ENCODE results near the gene HNF4A.
"Not testable (repeated sequence)": the region's sequence is repeated elsewhere in the genome, so short reads cannot be mapped to it uniquely, and the experiment has no call there.

HNF4A gene

DNA sequence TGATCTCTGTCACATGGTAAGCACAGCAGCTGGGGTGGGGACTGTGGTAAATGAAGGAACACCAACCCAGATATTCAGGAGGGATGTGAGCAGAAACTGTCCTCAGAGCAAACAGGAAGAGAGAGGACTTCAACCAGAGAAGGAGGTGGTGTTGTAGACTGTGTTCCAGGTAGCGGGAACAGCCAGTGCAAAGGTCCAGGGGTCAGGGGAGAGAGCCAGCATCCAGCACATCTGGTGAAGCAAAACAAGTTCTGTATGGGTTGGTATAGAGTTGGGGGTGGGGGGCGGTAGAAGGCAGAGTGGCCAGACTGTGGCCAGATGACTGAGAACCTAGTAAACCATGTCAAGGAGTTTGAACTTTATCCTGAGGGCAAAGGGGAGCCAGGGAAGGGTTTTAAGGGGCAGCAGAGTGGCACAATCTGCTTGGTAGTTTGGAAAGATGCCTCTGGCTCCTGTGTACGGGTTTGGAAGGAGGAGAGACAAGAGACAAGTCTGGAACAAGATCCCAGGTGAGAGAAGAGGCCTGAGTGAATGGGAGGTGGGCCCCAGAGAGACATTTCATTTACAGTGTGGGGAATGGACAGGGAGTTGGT lies 92.4 kb downstream of the HNF4A start:
- DNase-seq, result no peak

DNA sequence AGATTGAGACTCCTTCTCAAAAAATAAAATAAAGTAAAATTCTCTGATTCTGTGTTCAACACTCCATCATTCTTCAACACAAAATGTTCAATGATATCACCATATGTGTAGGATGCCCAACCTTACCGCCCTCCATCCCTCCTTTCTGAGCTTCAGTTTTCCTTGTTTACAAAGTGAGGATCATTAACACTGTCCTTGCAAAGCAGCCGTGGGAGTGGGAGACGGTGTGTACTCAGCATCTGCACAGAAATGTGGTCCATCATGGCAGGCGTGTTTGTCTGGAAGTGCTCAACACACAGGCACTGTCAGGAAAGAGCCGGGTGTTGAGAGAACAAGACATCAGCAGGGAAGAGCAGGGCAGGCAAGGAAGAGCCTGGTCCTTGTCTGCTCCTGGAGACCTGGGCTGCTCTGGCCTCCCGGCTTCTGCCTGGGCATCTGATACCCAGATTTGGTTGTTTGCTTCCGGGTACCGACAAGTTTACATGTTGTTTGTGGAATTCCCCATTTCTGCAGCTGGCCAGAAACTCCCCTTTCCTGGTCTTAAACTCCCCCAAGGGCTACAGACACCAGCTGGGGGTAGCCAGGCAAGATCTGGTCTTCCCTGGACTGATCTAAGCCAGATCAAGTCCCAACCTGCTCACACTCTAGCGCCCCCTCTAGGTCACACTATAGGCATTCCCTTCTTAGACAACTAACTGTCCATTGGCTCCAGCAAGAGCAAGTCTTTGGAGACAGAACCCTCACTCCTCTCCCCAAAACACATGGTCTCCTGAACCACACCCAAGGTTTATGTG lies 93.5 kb downstream of the HNF4A start:
- DNase-seq, result no peak

DNA sequence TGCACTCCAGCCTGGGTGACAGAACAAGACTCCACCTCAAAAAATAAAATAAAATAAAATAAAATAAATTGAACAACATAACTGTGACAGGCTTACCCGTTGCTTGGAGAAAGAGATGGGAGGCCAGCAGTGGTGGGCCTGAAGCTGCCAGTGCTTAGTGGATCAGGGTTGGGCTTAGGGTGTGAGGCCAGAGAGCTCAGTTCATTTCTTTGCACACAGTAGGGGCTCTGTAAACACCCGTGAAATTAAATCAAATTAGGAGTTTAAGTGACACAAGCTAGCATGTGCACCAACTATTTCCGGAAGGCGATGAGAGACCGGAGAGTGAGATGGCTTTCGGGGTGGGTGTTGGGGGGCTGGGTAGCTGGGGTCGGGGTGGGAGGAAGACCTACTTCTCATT lies 94.4 kb downstream of the HNF4A start:
- no peak for DNase-seq

DNA sequence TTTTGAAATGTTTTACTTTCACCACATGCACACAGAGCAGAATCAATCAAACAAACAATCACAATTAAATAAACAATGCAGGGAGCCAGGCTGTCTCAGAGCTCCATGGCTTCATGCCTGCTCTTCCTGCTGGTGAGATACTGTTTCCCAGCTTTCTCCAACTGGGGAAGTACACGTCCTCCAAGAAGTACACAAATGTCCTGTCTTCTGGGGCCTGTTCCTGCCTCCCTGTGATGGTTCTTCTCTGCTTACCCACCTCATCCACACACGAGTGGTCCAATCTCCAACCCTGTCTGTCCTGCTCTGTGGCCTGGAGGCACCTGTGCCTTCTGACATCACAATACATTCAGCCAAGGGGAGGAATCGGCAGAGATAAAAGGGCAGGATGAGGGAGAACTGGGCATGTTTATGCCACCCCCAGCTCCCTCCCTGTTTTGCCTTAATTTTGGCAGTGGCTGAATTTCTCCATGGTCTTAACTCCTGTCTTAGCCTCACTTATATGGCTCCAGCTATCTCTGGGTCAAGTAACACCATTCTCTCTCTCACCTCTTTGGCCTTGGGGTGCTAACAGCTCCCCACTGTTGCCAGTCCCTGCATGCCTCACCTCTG lies 94.9 kb downstream of the HNF4A start:
- no peak for DNase-seq

DNA sequence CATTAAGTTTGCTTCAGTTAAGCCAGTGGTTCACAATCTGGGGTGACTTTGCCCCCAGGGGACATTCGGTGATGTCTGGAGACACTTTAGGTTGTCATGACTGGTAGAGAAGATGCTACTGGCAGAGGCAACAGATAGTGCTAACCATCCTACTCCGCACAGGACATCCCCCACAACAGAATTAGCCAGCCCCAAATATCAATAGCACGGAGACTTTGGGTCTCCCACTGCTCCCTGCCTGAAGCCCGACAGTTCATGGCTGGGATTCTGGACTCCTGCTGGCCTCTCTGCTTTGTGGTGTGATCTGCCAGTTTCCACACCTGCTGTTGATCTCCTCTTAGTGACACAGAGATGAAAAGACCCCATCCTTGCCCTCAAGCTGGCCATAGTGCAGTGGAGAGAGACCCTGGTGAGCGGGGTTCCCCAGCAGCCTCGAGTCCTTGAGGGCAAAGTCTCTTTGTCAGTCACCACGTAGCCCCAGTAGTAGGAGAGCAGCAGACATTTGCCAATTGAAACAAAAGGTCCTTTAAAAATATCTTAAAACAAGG lies 95.5 kb downstream of the HNF4A start:
- DNase-seq, result no peak

DNA sequence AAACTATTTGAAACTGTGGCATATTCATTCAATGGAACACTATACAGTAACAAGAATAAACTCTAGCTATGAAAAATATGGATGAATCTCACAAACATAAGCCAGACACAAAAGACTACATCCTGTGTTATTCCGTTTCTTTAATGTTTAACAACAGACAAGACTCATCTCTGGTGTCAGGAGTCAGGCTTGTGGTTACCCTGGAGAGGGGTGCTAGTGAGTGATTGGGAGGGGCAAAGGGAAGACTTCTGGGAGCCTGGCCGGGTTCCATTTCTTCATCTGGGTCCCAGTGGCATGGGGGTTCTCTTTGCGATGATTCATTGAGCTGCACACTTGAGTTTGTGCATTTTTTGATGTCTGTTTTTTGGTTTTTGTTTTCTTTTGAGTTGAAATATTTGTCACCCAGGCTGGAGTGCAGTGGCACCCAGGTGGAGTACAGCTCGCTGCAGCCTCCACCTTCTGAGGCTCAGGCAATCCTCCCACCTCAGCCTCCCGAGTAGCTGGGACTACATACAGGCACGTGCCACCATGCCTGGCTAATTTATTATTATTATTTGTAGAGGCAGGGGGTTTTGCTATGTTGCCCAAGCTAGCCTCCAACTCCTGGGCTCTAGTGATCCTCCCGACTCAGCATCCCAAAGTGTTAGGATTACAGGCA lies 98.9 kb downstream of the HNF4A start:
- DNase-seq, result no peak

DNA sequence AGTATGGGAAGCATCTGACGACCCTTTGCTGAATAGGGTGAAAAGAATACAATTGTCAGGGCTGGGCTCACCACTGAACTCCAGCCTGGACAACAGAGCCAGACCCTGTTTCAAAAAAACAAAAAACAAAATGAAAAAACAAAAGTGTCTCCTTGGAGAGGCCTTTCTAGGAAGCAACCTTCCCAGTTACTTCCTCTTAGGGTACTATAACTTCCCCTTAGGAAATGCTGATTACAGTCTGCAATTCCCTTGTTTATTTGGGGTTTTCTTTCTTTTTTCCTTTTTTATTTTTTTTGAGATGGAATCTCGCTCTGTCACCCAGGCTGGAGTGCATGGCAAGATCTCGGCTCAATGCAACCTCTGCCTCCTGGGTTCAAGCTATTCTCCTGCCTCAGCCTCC lies 99.6 kb downstream of the HNF4A start:
- DNase-seq, result no peak

DNA sequence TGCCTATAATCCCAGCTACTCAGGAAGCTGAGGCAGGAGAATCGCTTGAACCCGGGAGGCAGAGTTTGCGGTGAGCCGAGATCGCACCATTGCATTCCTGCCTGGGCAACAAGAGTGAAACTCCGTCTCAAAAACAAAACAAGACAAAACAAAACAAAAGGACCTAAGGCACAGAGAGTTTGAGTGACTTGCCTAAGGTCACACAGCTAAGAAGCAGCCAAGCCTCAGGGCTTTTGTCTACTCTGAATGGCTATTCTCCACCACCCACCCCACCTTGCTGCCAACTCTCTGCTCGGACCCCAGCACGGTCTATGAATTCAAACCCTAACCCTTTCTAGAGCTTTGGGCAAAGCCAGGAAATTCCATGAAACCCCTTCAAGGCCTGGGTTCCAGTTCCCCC lies 101.1 kb downstream of the HNF4A start:
- DNase-seq, result no peak

DNA sequence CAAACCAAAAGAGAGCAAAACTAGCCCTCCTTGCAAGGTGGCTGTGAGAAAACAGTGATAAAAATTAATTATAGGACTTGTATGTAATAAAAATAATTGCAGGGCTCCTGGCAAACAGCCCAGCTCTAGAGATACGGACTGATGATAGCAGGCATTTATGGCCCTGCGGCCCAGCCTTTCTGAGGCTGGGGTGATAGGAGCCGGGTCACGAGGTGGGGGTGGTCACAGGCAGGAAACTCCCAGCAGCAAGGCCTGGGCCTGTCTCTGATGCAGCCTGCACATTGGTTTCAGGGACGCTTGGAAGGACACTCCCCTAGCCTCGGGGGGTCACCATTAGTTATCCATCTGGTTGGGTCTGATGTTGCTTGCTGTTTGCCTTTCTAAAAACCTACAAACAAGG lies 101.5 kb downstream of the HNF4A start:
- DNase-seq, result no peak

DNA sequence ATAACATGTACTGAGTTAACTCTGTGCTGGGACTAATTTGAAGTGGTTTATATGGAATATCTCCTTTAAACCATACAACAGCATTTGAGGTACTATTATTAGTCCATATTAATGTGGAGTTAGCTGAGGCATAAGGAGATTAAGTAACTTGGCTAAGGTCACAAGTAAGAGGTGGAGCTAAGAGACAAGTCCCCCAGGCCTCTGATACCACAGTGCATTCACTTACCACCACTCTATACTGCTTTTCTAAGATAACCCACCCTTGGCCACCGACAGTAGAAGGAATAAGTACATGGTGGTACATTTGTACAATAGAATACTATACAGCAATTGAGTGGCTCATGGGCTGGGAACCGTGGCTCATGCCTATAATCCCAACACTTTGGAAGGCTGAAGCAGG lies 103.8 kb downstream of the HNF4A start:
- DNase-seq, result no peak

DNA sequence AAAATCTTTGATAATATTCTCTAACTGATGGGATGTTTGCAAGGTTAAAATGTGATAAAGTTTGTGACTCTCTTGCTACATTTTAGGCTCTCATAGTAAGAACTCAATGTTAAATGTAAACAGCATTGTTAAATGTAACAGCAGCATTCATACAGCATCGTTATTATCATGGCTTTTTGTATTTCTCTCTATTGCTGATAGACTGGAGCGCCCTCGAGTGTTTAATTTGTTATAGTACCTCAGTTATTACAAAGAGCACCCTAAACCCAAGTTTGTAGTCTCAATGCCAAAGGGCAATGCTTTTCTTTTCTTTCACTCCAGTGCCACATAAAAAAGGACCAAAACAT lies 105.3 kb downstream of the HNF4A start:
- DNase-seq, result no peak

DNA sequence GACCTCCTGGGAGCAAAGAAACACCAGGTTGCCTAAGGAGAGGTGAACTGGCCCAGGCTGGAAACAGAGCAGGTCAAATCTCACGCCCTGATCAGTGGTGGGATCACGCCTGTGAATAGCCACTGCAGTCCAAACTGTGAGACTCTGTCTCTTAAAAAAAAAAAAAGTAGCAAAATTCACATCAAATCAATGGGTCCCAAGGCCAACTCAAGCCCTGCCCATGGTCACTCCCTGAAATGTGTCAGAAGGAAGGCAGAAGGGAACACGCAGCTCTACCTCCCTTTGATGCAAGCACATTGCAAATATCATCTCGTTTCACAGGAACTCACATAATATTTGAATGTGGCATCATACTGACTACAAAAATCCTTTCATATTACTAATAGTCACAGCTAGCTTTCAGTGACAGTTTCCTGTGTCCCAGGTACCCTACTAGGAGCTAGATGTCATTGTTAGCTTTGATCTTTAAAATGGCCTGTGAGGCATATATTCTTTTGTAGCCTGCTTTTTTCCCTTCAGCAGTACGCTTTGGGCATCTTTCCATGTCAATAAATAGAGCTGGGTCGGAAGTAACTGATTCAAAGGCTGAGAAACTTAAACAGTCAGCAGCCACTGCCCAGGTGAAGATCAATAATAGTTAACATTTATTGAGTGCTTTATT lies 105.8 kb downstream of the HNF4A start:
- no peak for DNase-seq

DNA sequence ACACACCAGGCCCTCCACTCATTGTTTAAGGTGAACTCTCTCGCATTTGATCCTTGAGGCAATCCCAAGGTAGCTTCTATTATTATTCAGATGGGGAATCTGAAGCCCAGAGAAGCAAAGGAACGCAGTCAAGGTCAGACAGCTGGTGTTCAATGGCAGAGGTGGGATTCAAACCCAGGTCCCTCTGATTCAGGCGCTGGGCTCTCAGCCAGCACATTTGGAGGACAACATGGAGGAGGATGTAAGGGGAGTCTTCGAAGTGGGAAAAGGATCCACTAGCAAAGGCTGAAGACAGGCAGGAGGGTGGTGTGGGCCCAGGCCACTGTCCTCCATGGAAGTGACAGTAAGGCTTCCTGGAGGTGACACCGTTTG lies 106.3 kb downstream of the HNF4A start:
- no peak for DNase-seq

DNA sequence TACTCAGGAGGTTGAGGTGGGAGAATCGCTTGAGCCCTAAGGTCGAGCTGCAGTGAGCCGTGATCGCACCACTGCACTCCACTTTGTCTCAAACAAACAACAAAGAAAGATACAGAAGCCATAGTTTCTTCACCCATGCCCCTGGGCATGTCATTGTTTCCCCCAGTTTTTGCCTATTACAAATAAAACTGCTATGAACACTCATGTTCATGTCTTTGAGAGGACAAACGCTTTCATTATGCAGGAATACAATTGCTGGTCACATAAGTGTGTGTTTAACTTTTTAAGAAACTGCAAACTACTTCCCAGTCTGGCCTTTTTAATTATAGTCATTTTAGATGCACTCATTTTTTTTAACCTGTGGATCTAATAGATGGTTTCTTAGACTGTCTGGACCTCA lies 108.0 kb downstream of the HNF4A start:
- no peak for DNase-seq

DNA sequence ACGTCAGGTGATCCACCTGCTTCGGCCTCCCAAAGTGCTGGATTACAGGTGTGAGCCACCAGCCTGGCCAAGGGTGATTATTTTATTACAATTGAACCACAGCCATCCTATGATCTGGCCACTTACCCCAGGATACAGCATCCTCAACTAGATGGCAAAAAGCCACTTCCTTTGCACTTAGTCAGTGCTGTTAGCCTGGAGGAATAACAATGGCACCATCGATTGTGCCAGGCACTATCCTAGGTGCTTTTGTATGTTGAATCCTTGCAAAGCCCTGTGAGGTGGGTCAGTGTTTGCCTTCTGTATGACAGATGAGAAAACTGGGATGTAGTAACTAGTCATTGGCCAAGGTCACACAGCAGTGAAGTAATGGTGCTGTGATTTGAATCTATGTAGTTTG lies 109.0 kb downstream of the HNF4A start:
- DNase-seq, result no peak

DNA sequence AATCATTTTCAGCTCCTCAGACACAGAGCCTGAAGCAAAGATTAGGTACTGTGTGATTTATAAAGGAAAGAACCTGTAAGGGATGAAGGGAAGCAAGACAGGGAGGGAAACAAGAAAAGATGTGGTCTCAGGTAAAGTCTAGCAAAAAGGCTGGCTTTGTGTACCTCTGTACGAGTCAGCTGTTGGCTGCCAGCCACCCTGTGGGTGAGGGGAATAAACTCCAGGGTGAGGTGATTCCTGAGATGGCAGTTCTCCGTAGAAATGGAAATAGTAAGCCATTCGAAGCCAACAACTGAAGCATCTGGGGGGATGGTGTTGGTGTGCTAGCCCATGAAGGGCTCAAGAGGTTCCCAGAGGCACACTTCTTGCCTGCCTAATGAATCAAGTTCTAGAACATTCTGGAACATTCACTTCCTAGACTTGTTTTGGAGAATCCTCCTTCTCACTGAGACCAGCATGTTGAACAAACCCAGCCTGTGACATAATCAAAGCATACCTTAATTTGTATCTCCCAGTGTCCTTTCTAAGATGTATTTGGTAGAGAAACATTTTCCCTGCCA lies 109.6 kb downstream of the HNF4A start:
- DNase-seq, result no peak

DNA sequence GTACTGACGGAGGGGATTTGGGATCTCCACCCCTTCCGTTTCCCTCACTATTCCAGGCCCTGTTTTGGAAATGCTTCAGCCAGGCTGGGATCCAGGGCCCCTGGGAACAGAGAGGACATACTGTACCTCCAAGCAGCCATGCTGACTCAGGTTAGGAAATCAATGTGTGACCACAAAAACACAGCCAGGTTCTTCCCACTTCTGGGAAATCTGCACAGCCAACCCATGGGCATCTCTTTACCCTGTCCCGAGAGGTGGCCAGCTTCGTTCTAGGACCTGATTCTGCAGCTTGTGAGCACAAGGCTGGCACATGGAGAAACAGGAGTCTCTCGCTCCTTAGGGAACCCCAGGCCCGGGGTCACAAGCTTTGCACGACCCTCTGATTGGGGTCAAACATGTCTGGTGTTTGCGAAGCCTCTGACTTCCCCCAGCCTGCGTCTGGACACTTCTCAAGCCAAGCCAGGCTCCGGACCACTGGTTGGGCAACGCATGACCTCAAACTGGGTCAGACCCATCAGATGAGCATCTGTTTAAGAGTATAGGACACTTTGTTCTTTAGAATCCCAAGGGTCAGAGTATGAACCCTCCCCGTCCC lies 111.9 kb downstream of the HNF4A start:
- DNase-seq, result no peak

DNA sequence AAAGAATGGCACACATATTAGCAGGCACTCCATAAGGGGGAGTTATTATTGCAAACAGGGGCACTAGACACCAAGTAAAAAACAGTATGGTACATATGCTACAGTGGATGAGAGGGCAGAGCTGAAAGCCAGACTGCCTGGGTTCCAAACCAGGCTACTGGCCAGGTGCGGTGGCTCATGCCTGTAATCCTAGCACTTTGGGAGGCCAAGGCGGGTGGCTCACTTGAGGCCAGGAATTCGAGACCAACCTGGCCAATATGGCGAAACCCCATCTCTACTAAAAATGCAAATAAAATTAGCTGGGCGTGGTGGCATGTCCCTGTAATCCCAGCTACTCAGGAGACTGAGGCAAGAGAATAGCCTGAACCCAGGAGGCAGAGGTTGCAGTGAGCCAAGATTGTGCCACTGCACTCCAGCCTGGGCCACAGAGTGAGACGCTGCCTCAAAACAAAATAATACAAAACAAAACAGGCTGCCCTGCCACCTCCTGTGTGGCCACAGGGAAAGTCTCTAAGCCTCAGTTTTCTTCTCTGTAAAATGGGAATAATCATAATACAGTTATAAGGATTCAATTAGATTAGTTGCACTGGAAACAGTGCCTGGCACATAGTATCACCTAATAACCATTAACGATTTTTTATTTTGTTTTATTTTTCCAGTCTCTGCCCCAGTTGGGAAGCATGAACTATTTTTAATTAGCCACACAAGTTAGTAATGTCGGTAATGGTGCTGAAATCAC lies 112.7 kb downstream of the HNF4A start:
- no peak for DNase-seq

DNA sequence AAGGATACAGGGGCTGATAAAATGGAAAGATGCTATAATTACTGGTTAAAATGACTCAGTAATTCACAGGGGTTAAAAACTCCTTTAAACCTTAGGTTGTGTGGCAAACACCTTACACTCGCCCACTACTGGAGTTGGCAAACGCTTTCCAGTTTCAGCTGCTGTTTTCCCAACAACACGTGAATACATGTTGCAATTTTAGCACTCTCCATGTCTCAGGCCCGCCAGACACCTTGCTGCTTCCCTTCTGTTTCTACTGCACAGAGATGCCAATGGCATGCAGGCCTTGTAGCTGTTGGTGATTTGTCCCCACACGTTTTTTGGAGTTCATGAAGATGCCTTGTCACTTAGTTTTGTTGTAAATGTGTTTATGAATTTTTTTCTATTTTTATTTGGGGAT lies 114.8 kb downstream of the HNF4A start:
- no peak for DNase-seq

DNA sequence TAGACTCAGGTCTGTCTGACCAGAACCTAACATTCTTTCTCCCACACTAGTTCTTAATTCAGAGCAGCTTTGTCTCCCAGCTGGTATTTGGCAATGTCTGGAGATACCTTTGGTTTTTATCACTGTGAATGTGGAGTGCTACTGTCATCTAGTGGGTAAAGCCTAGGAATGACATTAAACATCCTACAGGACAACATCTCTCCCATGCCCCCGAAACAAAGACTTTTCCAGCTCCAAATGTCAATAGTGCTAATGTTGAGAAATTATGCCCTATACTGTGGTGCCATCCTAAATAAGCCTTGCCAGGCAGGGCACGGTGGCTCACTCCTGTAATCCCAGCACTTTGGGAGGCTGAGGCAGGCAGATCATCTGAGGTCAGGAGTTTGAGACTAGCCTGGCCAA lies 116.0 kb downstream of the HNF4A start:
- DNase-seq, result no peak

DNA sequence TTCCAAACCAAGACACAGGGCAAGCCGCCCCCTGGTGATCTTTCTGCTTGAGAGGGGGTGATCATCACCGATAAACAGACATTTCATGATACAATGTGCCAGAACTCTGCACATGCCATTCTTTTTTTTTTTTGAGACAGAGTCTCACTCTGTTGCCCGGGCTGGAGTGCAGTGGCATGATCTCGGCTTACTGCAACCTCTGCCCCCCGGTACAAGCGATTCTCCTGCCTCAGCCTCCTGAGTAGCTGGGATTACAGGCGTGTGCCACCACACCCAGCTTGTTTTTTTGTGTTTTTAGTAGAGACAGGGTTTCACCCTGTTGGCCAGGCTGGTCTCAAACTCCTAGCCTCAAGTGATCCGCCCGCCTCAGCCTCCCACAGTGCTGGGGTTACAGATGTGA lies 116.8 kb downstream of the HNF4A start:
- not testable (repeated sequence) for DNase-seq

DNA sequence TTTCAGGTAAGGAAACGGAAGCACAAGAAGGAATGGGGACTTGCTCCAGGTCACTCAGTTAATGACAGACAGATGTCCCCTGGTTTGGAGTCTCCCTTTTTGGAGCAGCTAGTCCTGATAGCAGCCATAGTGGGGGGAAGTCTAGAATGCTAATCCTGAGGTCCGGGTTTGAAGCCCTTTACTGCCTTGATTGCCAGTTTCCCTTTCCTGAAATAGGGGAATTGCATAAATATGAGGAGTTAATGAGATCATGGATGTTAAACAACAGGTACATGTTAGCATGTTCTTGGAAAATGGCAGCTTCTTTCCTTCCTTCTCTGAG lies 119.8 kb downstream of the HNF4A start:
- no peak for DNase-seq

Measured in CD4-positive, alpha-beta T cell treated with Interferon gamma for 1 hour (primary cell).